GM21825 (cell line): ENCODE measurements around the gene STX8.

Source experiments
- ATAC-seq: cut with Tn5 transposase; IDR thresholded peaks from one replicate; pipeline ENCODE4 v1.9.1; 2021; ENCODE audit warnings: mild to moderate bottlenecking, moderate library complexity; ENCODE audit not compliant: unreplicated experiment

The STX8 gene

DNA sequence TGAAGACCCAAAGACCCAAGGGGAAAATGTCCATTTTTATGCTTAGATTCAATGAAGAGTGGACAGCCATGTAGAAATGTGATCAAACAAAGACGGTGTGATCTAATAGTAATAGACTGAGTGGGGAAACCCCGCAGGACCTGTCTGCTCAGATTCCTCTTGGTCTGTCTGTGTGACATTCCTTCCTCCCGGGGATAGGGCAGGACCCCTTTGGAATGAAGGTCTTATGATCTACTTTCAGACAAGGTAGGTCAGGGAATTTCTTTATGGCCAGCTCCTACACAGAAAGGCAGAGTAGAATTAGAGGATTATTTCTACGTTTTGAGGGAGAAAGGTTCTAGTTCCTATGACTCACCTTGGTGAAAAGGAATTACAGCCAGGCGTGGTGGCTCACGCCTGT is 267.6 kb downstream of the STX8 start:
- ATAC-seq: no peak

DNA sequence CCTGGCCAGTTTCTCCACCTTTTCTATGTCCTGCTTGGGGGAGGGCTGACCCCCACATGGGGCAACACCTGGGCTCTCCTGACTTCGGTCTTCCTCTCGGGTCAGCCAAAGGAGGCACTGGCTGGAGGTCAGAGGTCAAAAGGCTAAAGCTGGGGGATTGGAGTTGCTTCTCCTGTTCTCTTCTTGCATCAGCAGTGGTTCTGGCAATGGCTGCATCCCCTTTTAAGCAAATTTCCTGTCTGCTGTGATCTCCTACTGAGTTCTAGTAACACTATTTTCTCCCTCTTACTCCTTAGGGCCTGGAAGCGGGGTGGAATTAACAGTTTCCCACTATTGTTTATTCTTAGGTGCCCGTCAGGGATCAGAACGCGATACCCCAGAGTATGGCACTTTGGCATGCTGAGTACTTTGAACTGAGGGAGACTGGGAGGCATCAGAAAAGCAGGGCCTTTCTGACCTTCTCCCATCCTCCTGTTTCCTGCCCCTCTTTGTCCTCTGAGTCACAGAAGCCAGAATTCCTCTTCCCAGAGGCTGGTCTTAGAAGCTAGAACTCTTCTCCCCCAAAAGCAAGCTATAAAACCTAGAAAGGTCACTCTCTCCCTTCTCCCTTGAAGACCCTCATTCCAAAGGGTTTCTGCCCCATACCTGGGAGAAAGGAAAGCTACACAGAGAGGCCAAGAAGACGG is 268.2 kb downstream of the STX8 start:
- no peak for ATAC-seq

DNA sequence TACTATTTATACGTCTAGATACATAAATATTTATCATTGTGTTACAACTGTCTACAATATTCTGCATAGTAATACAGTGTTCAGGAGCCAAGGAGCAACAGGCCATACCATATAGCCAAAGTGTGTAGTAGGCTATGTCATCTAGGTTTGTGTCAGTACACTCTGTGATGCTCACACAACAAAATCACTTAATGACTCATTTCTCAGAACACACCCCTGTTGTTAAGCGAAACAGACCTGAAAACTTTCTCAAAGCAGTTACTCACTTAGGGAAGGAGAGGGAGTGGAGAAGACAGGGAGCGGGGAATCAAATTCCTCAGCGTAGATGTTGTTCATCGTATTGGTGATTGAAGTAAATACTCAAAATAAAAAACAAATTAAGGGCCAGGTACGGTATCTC is 269.5 kb downstream of the STX8 start:
- no peak for ATAC-seq

DNA sequence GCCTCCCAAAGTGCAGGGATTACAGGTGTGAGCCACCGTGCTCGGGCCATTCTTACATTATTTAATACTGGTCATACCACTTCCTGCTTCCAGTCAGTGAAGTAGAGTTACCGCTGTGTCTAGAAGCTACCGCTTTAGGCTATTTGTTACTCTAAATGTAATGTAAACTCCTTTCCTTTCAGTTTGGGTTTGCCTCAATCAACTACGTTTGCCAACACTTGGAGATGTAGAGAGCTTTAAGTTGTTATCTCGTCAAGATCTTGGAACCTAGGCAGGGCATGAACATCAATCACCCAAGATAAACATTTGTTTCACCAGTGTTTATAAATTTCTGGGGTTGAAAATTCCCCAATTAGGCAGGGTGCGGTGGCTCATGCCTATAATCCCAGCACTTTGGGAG is 275.9 kb downstream of the STX8 start:
- ATAC-seq: no peak

DNA sequence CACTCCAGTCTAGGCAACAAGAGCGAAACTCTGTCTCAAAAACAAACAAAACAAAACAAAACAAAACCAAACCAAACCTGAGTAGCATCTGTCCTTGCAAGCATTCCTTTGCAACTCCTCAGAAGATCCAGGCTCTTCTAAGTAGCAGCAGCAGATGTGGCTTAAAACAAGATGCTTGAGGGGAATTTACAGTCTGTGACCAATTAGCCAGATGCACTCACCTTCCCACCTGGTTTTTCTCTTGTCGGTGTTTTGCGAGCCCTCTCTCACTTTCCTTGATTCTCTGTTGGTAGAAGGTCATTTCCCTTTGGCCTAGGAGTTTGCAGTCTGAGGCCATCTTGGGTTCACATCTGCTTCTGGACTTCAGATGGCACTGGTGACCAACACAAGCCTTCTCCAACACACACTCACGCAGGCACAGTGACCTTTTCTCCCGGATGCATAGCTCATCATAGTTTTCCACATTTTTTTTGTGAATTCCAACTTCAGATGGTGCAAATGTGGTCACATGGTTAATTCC is 276.8 kb downstream of the STX8 start:
- ATAC-seq: no peak

DNA sequence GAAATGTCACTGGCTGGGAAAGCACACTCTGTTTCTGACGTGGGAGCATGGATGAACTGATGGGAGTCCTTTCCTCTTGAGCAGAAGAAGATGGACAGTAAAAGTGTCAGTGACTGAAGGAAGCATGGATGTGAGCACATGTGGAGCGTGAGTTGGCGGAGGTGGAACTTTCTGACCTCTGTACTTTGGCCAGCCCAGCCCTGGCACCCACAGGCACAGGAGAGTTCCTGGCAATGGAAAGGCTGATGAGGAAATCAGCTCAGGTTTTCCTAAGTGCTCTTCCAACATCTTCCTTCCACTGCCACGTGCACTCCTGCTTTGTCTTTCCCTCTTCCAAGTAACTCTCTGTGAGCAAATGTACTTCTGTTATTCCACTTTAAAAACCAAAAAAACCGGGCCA is 277.5 kb downstream of the STX8 start:
- ATAC-seq: no peak

DNA sequence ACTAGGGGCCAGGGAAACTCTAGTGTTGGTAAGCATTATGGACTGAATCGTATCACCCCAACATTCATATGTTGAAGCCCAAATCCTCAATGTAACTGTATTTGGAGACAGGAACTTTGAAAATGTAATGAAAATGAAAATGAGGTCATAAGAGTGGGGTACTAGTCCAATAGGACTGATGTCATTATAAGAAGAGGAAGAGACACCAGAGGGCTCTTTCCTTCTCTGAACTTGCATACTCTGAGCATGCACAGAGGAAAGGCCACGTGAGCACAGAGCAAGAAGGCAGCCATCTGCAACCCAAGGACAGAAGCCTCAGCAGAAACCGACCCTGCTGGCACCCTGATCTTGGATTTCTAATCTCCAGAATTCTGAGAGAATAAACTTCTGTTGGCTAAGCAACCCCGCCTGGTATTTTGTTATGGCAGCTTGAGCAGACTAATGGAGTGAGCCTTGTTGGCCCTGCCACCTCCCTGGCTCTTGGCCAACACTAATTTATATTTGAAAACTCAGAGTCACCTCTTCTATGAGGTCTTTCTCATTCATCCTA is 280.9 kb downstream of the STX8 start:
- no peak for ATAC-seq

DNA sequence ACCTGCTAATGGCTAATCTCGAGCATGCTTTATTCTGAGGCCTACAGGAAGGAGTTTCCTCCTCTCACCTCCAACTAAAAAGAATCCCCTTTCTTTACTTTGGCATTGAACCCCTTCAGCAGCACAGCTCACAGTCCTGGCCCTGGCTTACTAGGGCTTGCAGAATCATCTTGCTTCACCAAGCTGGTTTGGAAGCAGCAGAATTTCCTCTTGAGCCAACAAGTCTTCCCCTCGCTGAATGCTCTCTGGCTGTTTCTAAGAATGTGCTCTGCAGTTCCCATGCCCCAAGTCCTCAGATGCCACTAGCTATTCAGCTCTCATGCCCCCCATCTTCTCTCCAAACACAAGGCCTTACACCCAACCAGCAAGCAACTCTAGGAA is 283.1 kb downstream of the STX8 start:
- ATAC-seq: no peak

DNA sequence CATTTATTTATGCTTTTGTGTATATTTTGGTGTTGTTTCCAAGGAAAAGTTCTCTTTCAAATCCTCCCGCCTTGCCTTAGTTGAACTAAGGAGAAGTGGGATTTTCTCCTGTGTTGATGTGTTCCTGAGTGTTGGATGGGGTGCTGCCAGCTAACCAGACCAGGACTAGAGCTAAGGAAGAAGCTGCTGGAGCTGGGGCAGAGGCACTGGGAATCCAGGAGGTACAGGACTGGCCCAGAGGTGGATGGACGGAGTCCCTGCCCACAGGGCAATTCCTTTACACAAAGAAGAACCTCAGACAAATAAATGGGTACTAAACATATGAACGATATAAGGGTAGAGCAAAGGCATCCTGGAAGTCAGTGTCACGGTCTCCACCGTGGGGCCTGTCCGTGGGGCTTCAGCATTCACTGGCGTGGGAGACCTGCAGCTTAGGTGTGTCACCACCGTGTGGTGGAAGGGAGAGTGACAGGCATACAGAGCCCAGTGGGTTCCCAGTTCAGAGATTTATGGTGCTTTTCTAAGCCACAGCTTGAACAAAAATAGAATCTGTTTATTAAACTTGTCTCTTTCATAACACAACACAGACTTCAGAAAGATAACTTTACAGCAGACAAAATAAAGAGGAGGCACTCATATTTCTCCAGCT is 283.6 kb downstream of the STX8 start:
- ATAC-seq: no peak

DNA sequence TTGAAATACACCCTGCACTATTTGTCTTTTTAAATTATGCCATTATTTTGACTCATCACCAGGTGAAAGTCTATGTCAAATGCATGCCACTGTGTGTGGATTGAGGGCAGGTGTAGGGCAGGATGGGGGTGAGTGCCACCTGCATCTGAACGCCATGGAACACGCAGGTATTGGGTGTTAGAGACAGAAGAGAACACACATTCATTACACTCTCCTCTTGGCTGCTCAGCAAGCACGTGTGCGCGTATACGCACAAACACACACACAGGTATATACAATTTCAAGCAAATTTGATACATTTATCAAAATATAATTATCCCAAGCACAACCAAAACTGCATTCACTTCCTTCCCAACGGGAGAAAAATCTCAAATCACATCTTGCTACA is 285.4 kb downstream of the STX8 start:
- ATAC-seq: no peak

DNA sequence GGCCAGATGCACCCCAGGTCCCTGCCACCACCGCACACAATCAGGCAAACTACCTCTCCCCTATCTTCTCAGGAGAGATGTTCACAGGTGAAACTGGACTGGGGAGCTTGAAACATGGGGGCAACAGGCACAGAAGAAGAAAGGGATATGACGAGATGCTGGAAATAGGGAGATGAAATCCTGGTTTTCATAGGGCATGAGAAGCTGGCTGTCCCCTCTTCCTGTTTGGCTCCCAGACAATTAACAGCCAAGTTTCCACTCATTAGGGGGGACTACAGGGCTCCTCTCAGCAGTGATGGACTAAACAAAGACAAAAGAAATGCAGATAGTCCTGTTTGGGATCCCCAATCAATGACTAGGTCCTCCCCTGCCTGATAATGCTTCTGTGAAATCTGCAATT is 288.3 kb downstream of the STX8 start:
- ATAC-seq: no peak

DNA sequence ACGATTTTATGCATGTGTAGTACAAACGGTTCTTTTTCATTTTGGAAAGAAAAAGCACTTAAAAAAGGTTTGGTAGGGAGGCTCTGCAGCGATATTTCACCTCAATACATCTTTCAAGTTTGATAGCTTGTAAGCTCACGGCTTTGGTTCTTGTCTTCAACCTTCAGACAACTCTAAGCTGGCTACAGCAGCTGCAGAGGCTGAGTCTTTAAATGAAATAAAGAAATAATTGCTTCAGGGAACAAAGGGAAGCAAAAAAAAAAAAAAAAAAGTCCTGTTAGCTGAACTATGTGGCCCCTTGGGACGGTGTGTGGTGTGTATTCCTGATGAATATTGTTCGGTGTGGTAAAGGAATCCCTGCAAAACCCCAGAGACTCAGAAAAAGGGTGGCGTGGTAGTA is 289.2 kb downstream of the STX8 start:
- no peak for ATAC-seq

DNA sequence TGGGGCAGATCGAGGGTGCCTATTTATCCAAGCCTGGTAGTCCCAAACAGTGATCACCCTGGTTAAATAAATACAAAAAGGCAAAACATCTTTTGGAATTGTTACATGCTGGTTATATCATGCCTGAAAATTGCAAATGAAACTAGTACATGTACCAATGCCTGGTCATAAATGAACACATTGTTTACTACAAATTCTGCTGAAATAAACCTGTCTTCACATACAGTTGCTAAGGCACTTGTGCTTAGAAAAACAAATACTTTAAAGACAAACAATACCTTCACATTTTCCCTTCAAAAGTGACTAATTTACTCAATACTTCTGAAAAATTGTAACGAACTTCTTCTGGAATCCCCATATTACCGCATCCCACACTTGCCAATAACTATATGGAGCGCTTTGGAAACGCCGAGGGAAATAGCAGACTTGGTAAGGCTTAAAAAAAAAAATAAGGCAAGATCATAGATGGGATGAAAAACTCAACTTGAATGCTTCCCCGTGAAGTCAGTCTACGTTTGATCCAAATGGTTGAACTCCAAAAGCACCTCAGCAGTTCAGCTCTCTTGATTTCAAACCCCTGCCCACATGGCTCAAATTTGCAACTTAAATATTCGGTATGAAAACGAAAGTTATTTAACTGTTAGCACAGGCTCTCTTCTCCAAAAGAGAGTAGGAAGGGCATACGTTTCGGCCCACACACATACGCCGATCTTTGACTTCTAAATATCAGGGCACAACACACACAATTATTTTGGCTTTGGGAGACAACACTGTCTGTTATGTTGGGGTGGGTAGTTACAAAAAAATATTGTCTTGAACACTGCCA is 289.8 kb downstream of the STX8 start:
- no peak for ATAC-seq

DNA sequence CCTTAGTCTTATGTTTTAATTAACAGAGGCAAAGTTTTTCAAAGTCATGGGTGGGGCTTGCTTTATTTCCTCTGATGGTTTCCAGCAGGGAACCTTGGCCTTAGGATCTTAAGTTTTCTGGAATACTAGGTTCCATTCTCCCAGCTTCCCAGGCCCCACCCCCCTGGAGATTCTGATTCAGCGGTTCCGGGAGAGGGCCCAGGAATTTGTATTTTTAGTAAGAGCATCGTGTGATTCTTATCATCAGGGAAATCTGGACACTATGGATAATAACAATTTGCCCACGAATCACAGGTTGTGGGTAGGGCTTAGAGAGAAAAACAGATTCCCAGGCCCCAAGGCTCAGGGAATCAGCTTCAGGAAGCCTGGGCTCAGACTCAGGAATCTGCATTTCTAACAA is 290.7 kb downstream of the STX8 start:
- ATAC-seq: no peak

DNA sequence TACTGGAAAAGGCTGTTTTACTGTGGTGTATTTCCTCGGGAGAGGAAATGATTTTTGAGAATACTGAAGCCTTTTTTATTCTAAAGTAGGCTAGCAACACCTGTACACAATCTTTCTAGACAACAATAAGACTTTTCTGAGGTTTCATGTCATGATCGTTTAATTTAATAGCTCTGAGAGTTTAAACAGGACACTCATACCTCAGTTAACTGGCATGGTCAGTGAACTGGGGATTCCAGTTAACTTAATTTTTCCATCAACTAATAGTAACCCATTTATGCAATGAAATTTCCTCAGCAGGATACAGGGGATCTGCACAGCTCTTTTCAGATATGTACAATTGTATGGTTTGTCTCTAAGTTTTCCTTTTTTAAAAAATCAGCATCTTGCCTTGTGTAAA is 291.7 kb downstream of the STX8 start:
- ATAC-seq: no peak

DNA sequence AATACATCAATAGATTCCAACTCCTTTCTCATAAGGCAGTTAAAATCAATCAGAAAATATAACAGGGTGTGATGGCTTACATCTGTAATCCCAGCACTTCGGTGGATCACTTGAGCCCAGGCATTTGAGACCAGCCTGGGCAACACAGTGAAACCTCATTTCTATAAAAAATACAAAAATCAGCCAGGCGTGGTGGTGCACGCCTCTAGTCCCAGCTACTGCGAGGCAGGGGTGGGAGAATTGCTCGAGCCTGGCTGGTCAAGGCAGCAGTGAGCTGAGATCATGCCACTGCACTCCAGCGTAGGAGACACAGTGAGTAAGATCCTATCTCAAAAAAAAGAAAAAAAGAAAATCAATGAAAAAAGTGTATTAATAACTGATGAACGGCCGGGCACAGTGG is 295.7 kb downstream of the STX8 start:
- no peak for ATAC-seq

DNA sequence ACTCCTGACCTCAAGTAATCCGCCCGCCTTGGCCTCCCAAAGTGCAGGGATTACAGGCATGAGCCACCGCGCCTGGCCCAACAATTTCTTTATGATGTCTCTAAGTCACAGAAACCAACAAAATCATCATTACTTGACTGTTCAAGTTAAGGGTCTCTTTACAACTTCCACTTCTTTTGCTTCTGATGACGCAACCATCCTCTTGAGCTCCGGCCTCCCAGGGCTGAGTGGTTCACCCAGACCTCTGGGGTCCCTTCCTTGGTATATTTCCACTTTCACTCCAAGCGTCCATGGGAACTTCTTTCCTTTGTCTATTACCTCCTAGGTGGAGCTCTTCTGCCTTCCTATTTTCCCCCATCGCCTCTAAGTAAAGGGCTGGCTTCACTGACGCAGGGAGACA is 300.6 kb downstream of the STX8 start:
- no peak for ATAC-seq

DNA sequence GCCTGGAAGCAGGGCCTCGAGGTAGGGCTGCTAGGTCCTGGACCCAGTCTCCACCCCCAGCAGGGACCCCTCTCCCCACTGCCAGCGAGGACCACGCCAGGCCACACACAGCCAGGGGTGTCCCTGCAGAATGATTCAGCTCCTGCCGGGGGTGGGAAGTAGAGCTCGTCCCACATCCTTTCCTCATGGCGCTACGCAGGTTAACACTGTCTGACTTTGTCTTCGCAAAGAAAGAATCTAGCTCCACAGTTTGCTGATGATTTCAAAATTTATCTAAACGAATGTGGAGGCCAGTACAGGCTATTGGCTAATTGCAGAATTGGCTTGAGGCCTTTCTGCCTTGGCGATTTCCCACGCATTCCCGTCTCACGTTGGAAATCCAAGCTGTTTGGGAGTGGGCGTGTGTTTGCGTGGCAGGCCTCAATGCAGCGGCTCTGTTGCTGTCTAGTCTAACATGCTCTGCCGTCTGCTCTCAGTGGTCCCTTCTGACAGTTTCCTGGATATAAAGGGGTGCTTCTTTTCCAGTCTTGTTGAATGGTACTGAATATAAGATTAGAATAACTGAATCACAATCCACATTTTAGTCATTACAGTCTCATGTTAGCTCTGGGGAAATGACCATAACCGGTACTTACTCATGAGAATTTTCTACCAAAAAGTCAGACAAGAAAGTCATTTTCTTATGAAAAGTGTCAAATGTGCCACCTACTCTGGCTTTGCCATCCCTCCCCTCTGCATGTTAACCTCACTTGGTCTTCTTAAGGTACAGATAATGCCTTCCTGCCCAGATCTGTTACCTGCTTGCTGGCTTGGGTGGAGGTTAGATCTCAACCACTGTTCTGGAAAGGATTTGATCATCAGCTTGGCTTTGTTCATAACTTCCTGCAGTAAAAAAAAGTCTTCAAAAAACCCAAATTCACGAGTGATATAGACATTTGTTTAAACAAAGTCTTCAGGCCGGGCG is 301.9 kb downstream of the STX8 start:
- no peak for ATAC-seq

DNA sequence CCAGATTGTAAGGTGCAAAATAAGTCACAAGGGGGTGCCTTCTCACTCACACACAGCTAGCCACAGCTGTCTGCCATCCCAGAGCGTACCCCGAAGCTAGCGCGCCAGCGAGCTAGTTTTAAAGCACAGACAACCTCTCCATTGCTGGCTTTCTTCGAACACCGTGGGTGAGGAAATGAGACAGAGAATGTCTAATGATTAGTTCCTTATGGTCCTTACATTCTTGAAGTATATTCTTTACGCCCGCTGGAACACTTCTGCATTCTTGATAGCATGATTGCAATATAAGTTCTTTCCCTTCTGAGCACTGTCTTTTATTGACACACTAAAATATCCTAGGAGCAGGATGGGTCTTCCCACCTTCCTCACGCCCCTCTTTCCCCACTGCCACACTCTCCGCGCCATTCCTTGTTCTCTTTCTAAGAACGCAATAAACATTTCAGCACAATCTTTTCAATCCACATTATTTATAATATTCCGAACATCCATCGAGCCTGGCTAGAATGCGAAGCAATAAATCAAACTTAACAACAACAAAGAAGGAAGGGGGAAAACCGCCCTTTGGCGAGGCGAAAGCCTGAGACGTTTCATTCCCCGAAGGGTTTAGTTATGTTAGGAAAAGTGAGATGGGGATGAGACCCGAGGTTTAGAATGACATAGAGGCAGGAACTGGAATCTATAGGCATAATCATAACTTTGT is 303.0 kb downstream of the STX8 start:
- ATAC-seq: no peak

DNA sequence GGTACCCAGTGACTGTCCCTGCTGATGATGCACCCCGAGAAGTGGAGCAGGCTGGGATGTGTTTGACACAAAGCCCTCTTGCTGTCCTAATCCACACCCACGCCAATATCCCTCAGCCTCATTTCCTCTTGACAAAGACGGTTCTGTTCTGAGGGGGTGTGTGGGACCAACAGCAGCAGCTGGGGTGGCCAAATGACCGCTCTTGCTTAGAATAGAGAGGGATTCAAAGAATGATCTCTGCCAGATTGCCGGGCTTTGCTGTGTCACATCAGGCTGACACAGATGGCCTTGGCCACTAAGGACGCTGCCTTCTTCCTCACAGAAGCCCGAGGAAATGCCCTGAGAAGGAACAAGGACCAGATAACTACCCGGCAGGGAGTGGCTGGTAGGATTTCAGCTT is 303.6 kb downstream of the STX8 start:
- ATAC-seq: no peak
